Progenitor cell of endocrine pancreas (in vitro differentiated cells): ENCODE data around the gene OGA. TPM values are rescaled to one million over a fixed set of nuclear protein-coding genes. Genes with fewer than 3 reads are reported as not detected.
A peak's percentile ranks its signal among the peaks of the same experiment; 100 is the strongest.

Experiments
- DNase-seq: peaks from one replicate; pipeline ENCODE4 v3.0.0; 2021; ENCODE audit warnings: low spot score; ENCODE audit not compliant: unreplicated experiment
- H3K27ac Mint-ChIP-seq: 2 replicates; pipeline ENCODE4 v1.8.0; 2021; ENCODE audit warnings: mild to moderate bottlenecking, moderate library complexity, mixed read lengths
- H3K27me3 Mint-ChIP-seq: 2 replicates; pipeline ENCODE4 v1.8.0; 2021; ENCODE audit warnings: mixed read lengths
- H3K36me3 Mint-ChIP-seq: 2 replicates; pipeline ENCODE4 v1.8.0; 2022; ENCODE audit warnings: mixed read lengths; ENCODE audit not compliant: insufficient read depth
- H3K4me1 Mint-ChIP-seq: 2 replicates; pipeline ENCODE4 v1.8.0; 2021; ENCODE audit warnings: low read depth, mixed read lengths
- H3K4me3 Mint-ChIP-seq: 2 replicates; pipeline ENCODE4 v1.8.0; 2021; ENCODE audit warnings: low read depth, mild to moderate bottlenecking, moderate library complexity, mixed read lengths
- H3K9me3 Mint-ChIP-seq: 2 replicates; pipeline ENCODE4 v1.8.0; 2021; ENCODE audit warnings: low read depth, mixed read lengths
- CTCF ChIP-seq: fragments of 200-600 bp; sonication (generic); IDR thresholded peaks from one replicate; pipeline ENCODE4 v1.5.0; 2021; ENCODE audit warnings: antibody characterized with exemption, mild to moderate bottlenecking; ENCODE audit not compliant: unreplicated experiment
- total RNA-seq: library from RNA; stranded (reverse); gene quantifications from 2 replicates; pipeline ENCODE4 v1.2.1, GENCODE V29; 2021

Gene OGA
- total RNA-seq, 1 donor from 2014 or later: 148 TPM

GRCh38 chr10:101818872-101819633 is 809 bp upstream of the OGA start:
- TF ChIP-seq CTCF: no peak
- H3K4me3 Mint-ChIP-seq: peak overlapping the region; percentile 98
- no peaks in the 10 kb centered on the region for H3K9me3 Mint-ChIP-seq
- no peaks in the 10 kb centered on the region for H3K27me3 Mint-ChIP-seq
- no peak for DNase-seq
- peaks cover 2% of the 10 kb centered on the region for H3K36me3 Mint-ChIP-seq
- H3K27ac Mint-ChIP-seq: peak overlapping the region; percentile 100
- H3K4me1 Mint-ChIP-seq: peaks cover 25% of the 10 kb centered on the region

GRCh38 chr10:101817337-101818118 is 716 bp downstream of the OGA start:
- peaks cover 29% of the 10 kb centered on the region for H3K4me1 Mint-ChIP-seq
- peaks cover 2% of the 10 kb centered on the region for H3K36me3 Mint-ChIP-seq
- DNase-seq: no peak

GRCh38 chr10:101816913-101817336 is 1.3 kb downstream of the OGA start:
- no peaks in the 10 kb centered on the region for H3K27me3 Mint-ChIP-seq
- H3K9me3 Mint-ChIP-seq: no peaks in the 10 kb centered on the region
- peaks cover 2% of the 10 kb centered on the region for H3K36me3 Mint-ChIP-seq
- H3K4me1 Mint-ChIP-seq: peaks cover 29% of the 10 kb centered on the region
- H3K4me3 Mint-ChIP-seq: peak overlapping the region; percentile 98
- H3K27ac Mint-ChIP-seq: peak overlapping the region; percentile 100
- no peak for DNase-seq
- no peak for TF ChIP-seq CTCF

More at GRCh38 chr10:101817337-101818118, 716 bp downstream of the OGA start:
- Mint-ChIP-seq H3K9me3 (no peaks in the 10 kb centered on the region), H3K27me3 (no peaks in the 10 kb centered on the region), H3K27ac (peak overlapping the region; percentile 100), H3K4me3 (peak overlapping the region; percentile 98)
- no peak for TF ChIP-seq CTCF

- Mint-ChIP-seq H3K36me3 (no peaks in the 10 kb centered on the region), H3K4me3 (peak overlapping the region; percentile 98), H3K27me3 (no peaks in the 10 kb centered on the region), H3K27ac (peak overlapping the region; percentile 85), H3K9me3 (no peaks in the 10 kb centered on the region), H3K4me1 (peaks cover 29% of the 10 kb centered on the region)
- TF ChIP-seq CTCF: no peak
- no peak for DNase-seq
Observed at GRCh38 chr10:101816376-101816775, 1.9 kb downstream of the OGA start.

- peaks cover 29% of the 10 kb centered on the region for H3K4me1 Mint-ChIP-seq
- no peaks in the 10 kb centered on the region for H3K9me3 Mint-ChIP-seq
- peak overlapping the region; percentile 15 for H3K27ac Mint-ChIP-seq
- peak overlapping the region; percentile 98 for H3K4me3 Mint-ChIP-seq
- H3K27me3 Mint-ChIP-seq: no peaks in the 10 kb centered on the region
- DNase-seq: no peak
- peaks cover 4% of the 10 kb centered on the region for H3K36me3 Mint-ChIP-seq
- TF ChIP-seq CTCF: no peak
Observed at GRCh38 chr10:101814466-101815071, 3.7 kb downstream of the OGA start.
